ENCODE results near the gene CCT7. TPM values are rescaled to one million over a fixed set of nuclear protein-coding genes. Genes with fewer than 3 reads are reported as not detected.

CCT7 gene
- polyA plus RNA-seq, 1 experiment, result 331 TPM

GRCh38 chr2:73218298-73218697 lies 15.8 kb upstream of the CCT7 start:
- TF ChIP-seq CTCF (IDR thresholded peaks at IDR 0.05; ENCODE audit: low read depth, low read length), result no peak
- Histone ChIP-seq H3K4me3 (ENCODE audit: low read depth, low read length) (no peak overlapping the region), H3K27ac (ENCODE audit: low read depth, low read length) (peak overlapping the region; percentile 39), H3K9me3 (ENCODE audit: control insufficient read depth, insufficient read depth, low read length) (no peaks in the 10 kb centered on the region), H3K27me3 (ENCODE audit: control insufficient read depth, insufficient read depth, low read length) (no peaks in the 10 kb centered on the region)
- POLR2A ChIA-PET, result interaction anchor here (0.8 to 1.5 kb wide), 3 partner anchors 9 to 16 kb away, joined by 3 to 7 read pairs (median 3); partner anchors contain the start of gene CCT7
- CTCF ChIA-PET, result interaction anchor here (1.4 to 2.1 kb wide), 2 partner anchors 41 to 325 kb away, joined by 6 to 8 read pairs; no protein-coding TSS in a partner anchor
- DNase-seq (ENCODE audit: low read depth, low spot score), result no peak

GRCh38 chr2:73223821-73224220 lies 10.3 kb upstream of the CCT7 start:
- Histone ChIP-seq H3K27me3 (ENCODE audit: control insufficient read depth, insufficient read depth, low read length) (no peaks in the 10 kb centered on the region), H3K4me3 (ENCODE audit: low read depth, low read length) (no peak overlapping the region), H3K9me3 (ENCODE audit: control insufficient read depth, insufficient read depth, low read length) (no peaks in the 10 kb centered on the region), H3K27ac (ENCODE audit: low read depth, low read length) (no peak overlapping the region)
- DNase-seq (ENCODE audit: low read depth, low spot score), result no peak
- no peak for TF ChIP-seq CTCF (IDR thresholded peaks at IDR 0.05; ENCODE audit: low read depth, low read length)
- POLR2A ChIA-PET, result interaction anchor here (1.2 kb wide), 1 partner anchor 10 kb away, joined by 4 read pairs; the partner anchor contains the start of gene CCT7
- CTCF ChIA-PET, result interaction anchor here (1.4 to 2.1 kb wide), 2 partner anchors 9 to 11 kb away, joined by 3 to 5 read pairs; no protein-coding TSS in a partner anchor

GRCh38 chr2:73225513-73226360 lies 8.4 kb upstream of the CCT7 start:
- no peak for DNase-seq (ENCODE audit: low read depth, low spot score)
- TF ChIP-seq CTCF (IDR thresholded peaks at IDR 0.05; ENCODE audit: low read depth, low read length), result no peak
- H3K9me3 ChIP-seq (ENCODE audit: control insufficient read depth, insufficient read depth, low read length), result no peaks in the 10 kb centered on the region
- no peak overlapping the region for H3K4me3 ChIP-seq (ENCODE audit: low read depth, low read length)
- no peaks in the 10 kb centered on the region for H3K27me3 ChIP-seq (ENCODE audit: control insufficient read depth, insufficient read depth, low read length)
- H3K27ac ChIP-seq (ENCODE audit: low read depth, low read length), result no peak overlapping the region
- ChIA-PET POLR2A (no interaction called here), CTCF (interaction anchor here (2.1 kb wide), 1 partner anchor 13 kb away, joined by 5 read pairs; no protein-coding TSS in a partner anchor)

- no peak for DNase-seq (ENCODE audit: low read depth, low spot score)
- H3K4me3 ChIP-seq (ENCODE audit: low read depth, low read length), result no peak overlapping the region
- H3K27ac ChIP-seq (ENCODE audit: low read depth, low read length), result no peak overlapping the region
- no peaks in the 10 kb centered on the region for H3K9me3 ChIP-seq (ENCODE audit: control insufficient read depth, insufficient read depth, low read length)
- H3K27me3 ChIP-seq (ENCODE audit: control insufficient read depth, insufficient read depth, low read length), result no peaks in the 10 kb centered on the region
- CTCF ChIA-PET, result no interaction called here
- no peak for TF ChIP-seq CTCF (IDR thresholded peaks at IDR 0.05; ENCODE audit: low read depth, low read length)
- POLR2A ChIA-PET, result interaction anchor here (0.9 to 1.3 kb wide), 2 partner anchors 8 to 14 kb away, joined by 3 read pairs; no protein-coding TSS in a partner anchor
Observed at GRCh38 chr2:73227086-73227485, 7.0 kb upstream of the CCT7 start.

GRCh38 chr2:73228631-73229030 lies 5.5 kb upstream of the CCT7 start:
- Histone ChIP-seq H3K27me3 (ENCODE audit: control insufficient read depth, insufficient read depth, low read length) (no peaks in the 10 kb centered on the region), H3K27ac (ENCODE audit: low read depth, low read length) (no peak overlapping the region), H3K9me3 (ENCODE audit: control insufficient read depth, insufficient read depth, low read length) (no peaks in the 10 kb centered on the region), H3K4me3 (ENCODE audit: low read depth, low read length) (no peak overlapping the region)
- CTCF ChIA-PET, result interaction anchor here (1.2 to 1.5 kb wide), 2 partner anchors 15 to 16 kb away, joined by 3 to 4 read pairs; no protein-coding TSS in a partner anchor
- no peak for TF ChIP-seq CTCF (IDR thresholded peaks at IDR 0.05; ENCODE audit: low read depth, low read length)
- POLR2A ChIA-PET, result no interaction called here
- no peak for DNase-seq (ENCODE audit: low read depth, low spot score)
